Osteoblast (primary cell): ENCODE results near the gene ALPL. TPM values are rescaled to one million over a fixed set of nuclear protein-coding genes. Genes with fewer than 3 reads are reported as not detected.

Experiments
- DNase-seq: peaks from one replicate; pipeline ENCODE4 v3.0.0; 2011; ENCODE audit warnings: low spot score, mixed read lengths; ENCODE audit not compliant: insufficient read length; ENCODE audit errors: missing footprints
- H2AFZ ChIP-seq: 2 replicates; pipeline ENCODE4 v1.6.0; 2011; ENCODE audit warnings: mild to moderate bottlenecking, low read length
- H3K27ac ChIP-seq: 2 replicates; pipeline ENCODE4 v1.5.1; 2011; ENCODE audit warnings: mild to moderate bottlenecking, low read depth, low read length, moderate library complexity
- H3K27me3 ChIP-seq: 2 replicates; pipeline ENCODE4 v1.6.0; 2012; ENCODE audit warnings: mild to moderate bottlenecking, control low read depth, inconsistent platforms, low read length, moderate library complexity; ENCODE audit not compliant: insufficient read depth
- H3K36me3 ChIP-seq: 2 replicates; pipeline ENCODE4 v1.5.1; 2011; ENCODE audit warnings: mild to moderate bottlenecking, low read length, control low read depth, moderate library complexity; ENCODE audit not compliant: insufficient read depth
- H3K4me1 ChIP-seq: 2 replicates; pipeline ENCODE4 v1.5.1; 2011; ENCODE audit warnings: mild to moderate bottlenecking, low read length, control low read depth, moderate library complexity; ENCODE audit not compliant: insufficient read depth
- H3K4me2 ChIP-seq: 2 replicates; pipeline ENCODE4 v1.6.0; 2011; ENCODE audit warnings: mild to moderate bottlenecking, low read length; ENCODE audit not compliant: insufficient read depth
- H3K4me3 ChIP-seq: fragments of 200-600 bp; sonication (generic); 3 replicates; pipeline ENCODE4 v1.5.1; 2012; ENCODE audit warnings: mild to moderate bottlenecking, low read length, inconsistent platforms; ENCODE audit not compliant: insufficient read depth
- H3K79me2 ChIP-seq: 2 replicates; pipeline ENCODE4 v1.6.0; 2012; ENCODE audit warnings: mild to moderate bottlenecking, low read length, control low read depth, inconsistent platforms; ENCODE audit not compliant: insufficient read depth
- H3K9me3 ChIP-seq: 2 replicates; pipeline ENCODE4 v1.5.1; 2011; ENCODE audit warnings: low read depth, low read length, control low read depth
- H4K20me1 ChIP-seq: 2 replicates; pipeline ENCODE4 v1.6.0; 2012; ENCODE audit warnings: mild to moderate bottlenecking, low read length, control low read depth; ENCODE audit not compliant: insufficient read depth
- CTCF ChIP-seq: IDR thresholded peaks from 2 replicates; pipeline ENCODE4 v1.5.1; 2011; ENCODE audit warnings: mild to moderate bottlenecking, low read depth, low read length, moderate library complexity; ENCODE audit errors: extremely low read depth
- total RNA-seq: library from RNA; depleted of rRNA; stranded (reverse); fragments of >200 nt; gene quantifications from 2 replicates; pipeline ENCODE4 v1.2.3, GENCODE V29; 2012

Gene ALPL
- total RNA-seq, 1 donor: 8.0 TPM

- no peak overlapping the region for H3K4me2 ChIP-seq
- H4K20me1 ChIP-seq: peaks cover 4% of the 10 kb centered on the region
- H3K9me3 ChIP-seq: no peaks in the 10 kb centered on the region
- H3K4me3 ChIP-seq: no peak overlapping the region
- no peak for TF ChIP-seq CTCF
- H3K27ac ChIP-seq: no peak overlapping the region
- no peaks in the 10 kb centered on the region for H3K4me1 ChIP-seq
- no peak overlapping the region for H2AFZ ChIP-seq
- H3K27me3 ChIP-seq: no peaks in the 10 kb centered on the region
- no peak for DNase-seq
- no peaks in the 10 kb centered on the region for H3K79me2 ChIP-seq
- H3K36me3 ChIP-seq: no peaks in the 10 kb centered on the region
Measured at GRCh38 chr1:21603177-21604138, 94.2 kb downstream of the ALPL start.

GRCh38 chr1:21604208-21604957 is 95.2 kb downstream of the ALPL start:
- Histone ChIP-seq H2AFZ (no peak overlapping the region), H3K79me2 (no peaks in the 10 kb centered on the region), H3K4me1 (no peaks in the 10 kb centered on the region), H3K27me3 (peaks cover 2% of the 10 kb centered on the region), H3K4me3 (no peak overlapping the region), H4K20me1 (peaks cover 4% of the 10 kb centered on the region), H3K4me2 (no peak overlapping the region), H3K36me3 (no peaks in the 10 kb centered on the region), H3K9me3 (no peaks in the 10 kb centered on the region), H3K27ac (no peak overlapping the region)
- TF ChIP-seq CTCF: no peak
- no peak for DNase-seq

- no peak overlapping the region for H2AFZ ChIP-seq
- no peak for TF ChIP-seq CTCF
- peaks cover 6% of the 10 kb centered on the region for H3K27me3 ChIP-seq
- no peak overlapping the region for H3K4me3 ChIP-seq
- no peak for DNase-seq
- H3K79me2 ChIP-seq: no peaks in the 10 kb centered on the region
- no peaks in the 10 kb centered on the region for H3K36me3 ChIP-seq
- no peak overlapping the region for H3K4me2 ChIP-seq
- H3K9me3 ChIP-seq: no peaks in the 10 kb centered on the region
- peaks cover 4% of the 10 kb centered on the region for H4K20me1 ChIP-seq
- H3K4me1 ChIP-seq: no peaks in the 10 kb centered on the region
- H3K27ac ChIP-seq: no peak overlapping the region
Measured at GRCh38 chr1:21605012-21605715, 95.9 kb downstream of the ALPL start.
